NCI-H510A treated with DMSO at 0.1 percent for 48 hours (cell line): ENCODE results near the gene PSAT1.

Source experiments
- DNase-seq: peaks from one replicate; lab custom pipeline; 2025; lab: John Stamatoyannopoulos, UW

PSAT1 gene

GRCh38 chr9:78292716-78293497 lies 4.0 kb upstream of the PSAT1 start:
- DNase-seq: peak; percentile 16

DNA sequence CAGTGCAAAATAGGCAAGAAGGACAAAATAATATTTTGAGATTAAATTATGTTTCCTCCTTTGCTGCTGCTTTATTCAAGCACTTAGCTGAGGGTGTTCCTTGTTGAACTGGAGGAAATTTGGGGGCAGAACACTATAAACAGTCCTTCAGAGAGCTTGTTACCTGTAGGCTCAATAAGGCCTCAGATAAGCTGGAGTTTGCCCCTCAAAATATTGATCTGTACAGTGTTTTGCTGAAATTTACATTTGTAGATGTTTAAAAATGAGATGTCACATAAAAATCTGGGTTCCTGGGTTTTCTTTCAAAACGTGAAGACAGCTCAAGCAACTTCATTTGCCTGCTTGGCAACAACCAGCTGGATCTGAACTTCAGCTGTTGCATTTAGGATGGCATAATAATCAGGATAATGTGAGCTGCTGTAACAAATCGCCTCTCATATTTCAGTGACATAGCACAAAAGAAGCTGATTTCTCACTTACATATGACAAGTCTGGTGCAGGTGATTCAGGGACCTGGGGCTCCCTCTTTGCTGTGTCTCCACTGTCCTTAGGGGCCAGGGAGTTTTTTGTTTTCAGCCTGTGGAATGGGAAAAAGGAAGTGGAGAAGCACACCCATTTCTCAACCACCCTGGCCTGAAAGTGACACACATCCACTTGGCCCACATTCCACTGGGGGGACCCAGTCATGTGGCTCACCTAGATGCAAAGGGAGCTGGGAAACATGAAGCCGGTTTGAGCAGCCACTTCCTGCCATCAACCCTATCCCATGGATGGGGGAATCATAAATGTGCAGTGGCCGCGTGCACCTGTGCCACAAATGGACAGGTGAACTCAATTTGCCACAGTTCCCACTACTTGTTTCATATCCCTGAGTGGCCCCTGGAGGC lies 2.4 kb upstream of the PSAT1 start:
- no peak for DNase-seq

DNA sequence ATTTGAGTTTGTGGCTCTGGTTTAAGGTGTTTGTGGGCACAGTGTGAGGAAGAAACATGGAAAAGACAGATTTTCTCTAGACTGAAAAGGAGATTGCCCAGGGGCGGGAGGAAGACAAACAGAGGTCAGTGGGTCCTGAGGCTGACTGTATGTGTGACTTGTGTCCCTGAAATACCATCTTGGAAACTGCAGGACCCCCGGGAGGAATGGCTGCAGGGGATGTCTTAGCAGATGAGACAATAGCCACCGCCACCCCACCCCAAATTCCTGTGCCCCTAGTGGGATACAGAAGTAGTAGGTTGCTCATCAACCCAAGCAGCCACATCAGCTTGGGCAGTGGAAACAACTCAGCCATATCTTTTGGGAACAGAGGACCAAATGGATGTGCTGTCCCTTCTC lies 1.7 kb upstream of the PSAT1 start:
- DNase-seq: no peak

DNA sequence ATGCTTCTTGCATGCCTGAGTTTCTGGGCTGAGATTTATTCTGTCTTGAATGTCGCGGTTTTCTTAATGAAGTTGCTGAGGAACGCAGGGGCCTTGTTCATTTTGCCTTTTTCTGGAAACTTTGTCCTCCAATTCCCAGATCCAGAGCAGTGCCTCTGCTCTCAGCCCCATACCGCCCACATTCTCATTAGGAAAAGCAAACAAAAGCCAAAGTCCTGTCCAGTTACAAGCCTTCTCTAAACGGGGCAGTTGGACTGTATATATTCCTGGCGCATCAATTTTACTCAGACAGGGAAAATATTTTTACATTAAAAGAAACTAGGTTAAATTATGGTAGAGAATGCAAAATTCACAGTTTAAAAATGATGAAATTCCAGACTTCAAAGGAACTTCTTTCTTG lies 1.2 kb upstream of the PSAT1 start:
- DNase-seq: peak; percentile 11

GRCh38 chr9:78296201-78296892 lies 578 bp upstream of the PSAT1 start:
- peak; percentile 52 for DNase-seq

- DNase-seq: no peak
Observed at GRCh38 chr9:78297672-78297961, 692 bp downstream of the PSAT1 start.

DNA sequence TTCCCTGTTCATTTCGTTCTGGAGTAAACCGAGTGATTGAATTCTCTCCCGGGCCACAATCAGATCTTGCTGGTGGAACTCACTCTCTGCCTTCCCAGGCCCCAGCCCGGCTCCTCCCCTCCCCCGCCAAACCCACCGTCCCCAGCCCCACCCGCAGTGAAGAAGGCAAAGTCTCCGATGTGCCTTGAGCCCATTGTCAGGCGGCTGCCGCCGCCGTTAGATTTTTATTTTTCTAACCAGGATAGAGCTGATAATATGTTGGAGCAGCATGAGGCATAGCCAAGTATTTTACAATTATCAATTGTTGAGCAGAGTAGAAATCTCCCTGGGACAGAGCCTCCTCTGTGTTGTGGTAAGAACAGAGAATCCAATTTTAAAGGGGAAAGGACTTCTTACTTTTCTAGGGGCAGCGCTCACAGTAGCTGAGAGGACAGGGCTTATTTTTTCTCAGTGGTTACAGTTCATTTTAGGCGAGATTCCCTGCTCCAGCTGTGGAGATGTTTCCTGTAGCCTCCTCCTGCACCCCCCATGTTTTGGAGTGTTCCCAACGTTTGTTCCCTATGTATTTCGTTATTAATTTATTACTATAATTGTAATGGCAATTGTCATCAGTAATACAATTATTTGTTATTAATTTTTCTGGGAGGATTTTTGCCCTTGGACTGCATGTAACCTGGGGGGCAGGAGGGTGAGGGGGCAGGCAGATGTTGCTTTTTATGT lies 1.3 kb downstream of the PSAT1 start:
- DNase-seq: peak; percentile 36

- no peak for DNase-seq
Observed at GRCh38 chr9:78300209-78300608, 3.3 kb downstream of the PSAT1 start.

GRCh38 chr9:78301466-78301865 lies 4.5 kb downstream of the PSAT1 start:
- DNase-seq: no peak

DNA sequence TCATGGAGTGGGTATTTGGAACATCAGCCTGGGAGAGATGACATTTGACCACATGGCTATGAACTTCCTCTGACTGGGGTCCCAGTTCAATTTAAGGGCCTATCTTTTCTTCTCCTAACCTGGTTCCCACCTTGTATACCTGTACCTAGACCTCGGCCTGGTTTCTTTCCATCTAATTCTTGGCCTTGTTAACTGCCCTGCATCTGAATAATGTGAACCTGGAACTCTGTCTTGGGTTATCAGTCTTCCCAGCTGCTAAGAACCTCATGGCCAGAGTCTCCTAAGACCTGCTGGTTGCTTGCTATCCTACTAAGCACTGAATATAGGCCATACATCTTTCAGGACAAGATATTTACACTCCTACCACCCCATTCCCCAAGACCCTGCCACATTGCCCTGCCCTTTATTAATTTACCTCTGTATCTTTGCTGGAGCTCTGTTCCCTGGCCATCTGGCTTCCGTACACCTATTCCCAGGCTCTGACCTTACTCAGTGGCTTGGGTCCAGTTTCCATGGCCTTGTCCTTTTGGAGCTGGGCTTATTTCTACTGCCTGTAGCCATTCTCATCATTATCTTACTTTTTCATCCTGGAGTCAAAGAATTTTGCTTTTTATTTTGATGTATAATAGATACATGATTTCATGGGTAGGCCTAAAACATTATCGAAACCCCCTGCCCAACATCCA lies 6.6 kb downstream of the PSAT1 start:
- DNase-seq: no peak

GRCh38 chr9:78304357-78304756 lies 7.4 kb downstream of the PSAT1 start:
- DNase-seq: no peak

- DNase-seq: no peak
Observed at GRCh38 chr9:78306222-78307076, 9.5 kb downstream of the PSAT1 start.

GRCh38 chr9:78307360-78307759 lies 10.4 kb downstream of the PSAT1 start:
- no peak for DNase-seq

- DNase-seq: no peak
Observed at GRCh38 chr9:78309066-78309465, 12.1 kb downstream of the PSAT1 start.

- no peak for DNase-seq
Observed at GRCh38 chr9:78311075-78311474, 14.2 kb downstream of the PSAT1 start.

GRCh38 chr9:78311886-78312524 lies 15.1 kb downstream of the PSAT1 start:
- DNase-seq: peak; percentile 20

GRCh38 chr9:78314550-78314949 lies 17.6 kb downstream of the PSAT1 start:
- DNase-seq: no peak

DNA sequence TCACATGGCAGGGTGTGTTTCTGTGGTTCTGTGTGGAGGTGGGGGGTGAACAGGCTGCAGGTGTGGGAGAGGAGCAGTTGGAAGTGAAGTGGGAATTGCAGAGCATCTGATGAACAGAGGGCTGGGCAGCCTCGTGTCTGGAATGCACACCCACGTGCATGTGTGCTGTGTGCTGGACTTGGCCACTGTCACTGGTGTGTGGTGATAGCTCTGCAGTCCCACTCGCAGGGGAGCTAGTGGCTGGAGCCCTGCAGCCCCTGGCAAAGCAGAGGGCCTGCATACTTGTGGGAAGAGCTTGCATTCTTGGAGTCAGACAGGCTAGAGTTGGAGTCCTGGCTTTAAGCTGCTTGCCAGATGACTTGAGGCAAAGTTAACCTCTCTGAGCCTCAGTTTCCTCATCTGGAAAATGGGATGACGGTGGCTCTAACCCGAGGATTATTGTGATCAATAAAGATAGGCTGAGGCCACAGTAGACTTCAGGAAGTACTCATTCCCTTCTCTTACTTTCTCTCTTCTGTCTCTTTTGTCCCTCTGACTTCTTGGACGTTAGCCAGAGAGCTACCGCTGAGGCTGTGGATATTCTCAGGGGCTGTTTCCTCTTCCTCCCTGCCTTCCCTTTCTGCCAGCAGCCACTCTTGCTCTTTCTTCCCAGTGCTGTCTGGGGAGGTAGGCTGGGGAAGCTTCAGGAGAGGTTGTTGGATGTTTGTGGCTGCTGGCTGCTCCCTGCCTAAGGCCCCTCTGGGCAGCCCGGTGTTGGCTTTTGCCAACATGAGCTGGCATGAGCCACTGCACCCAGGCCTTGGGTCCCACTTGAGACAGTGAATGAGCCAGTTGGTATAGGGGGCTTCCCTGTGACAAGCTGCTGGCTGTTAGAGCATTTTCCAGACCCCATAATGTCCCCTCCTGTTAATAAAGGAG lies 18.3 kb downstream of the PSAT1 start:
- DNase-seq: no peak
